CD4-positive, alpha-beta T cell treated with Interleukin-4 for 1 hour (primary cell): Measurements from ENCODE around the gene FSCN2.

Experiments used
- DNase-seq, 2 donors: peaks; one replicate each; pipeline ENCODE4 v3.0.0-alpha.2; 2020 to 2022

Gene FSCN2

GRCh38 chr17:81542431-81543338 lies 14.5 kb downstream of the FSCN2 start:
- DNase-seq, result no peak

- DNase-seq, result no peak
Measured at GRCh38 chr17:81543339-81543675, 15.1 kb downstream of the FSCN2 start.

GRCh38 chr17:81543756-81544155 lies 15.6 kb downstream of the FSCN2 start:
- DNase-seq, result no peak

- DNase-seq, result no peak
Measured at GRCh38 chr17:81544281-81544974, 16.3 kb downstream of the FSCN2 start.

GRCh38 chr17:81545160-81545949 lies 17.2 kb downstream of the FSCN2 start:
- no peak for DNase-seq

GRCh38 chr17:81546906-81547613 lies 18.9 kb downstream of the FSCN2 start:
- no peak for DNase-seq

- no peak for DNase-seq
Measured at GRCh38 chr17:81547614-81547982, 19.4 kb downstream of the FSCN2 start.

- no peak for DNase-seq
Measured at GRCh38 chr17:81549031-81549557, 20.9 kb downstream of the FSCN2 start.

- no peak for DNase-seq
Measured at GRCh38 chr17:81549826-81550225, 21.6 kb downstream of the FSCN2 start.

- no peak for DNase-seq
Measured at GRCh38 chr17:81550285-81550684, 22.1 kb downstream of the FSCN2 start.

GRCh38 chr17:81550830-81551457 lies 22.8 kb downstream of the FSCN2 start:
- DNase-seq, result no peak

GRCh38 chr17:81551458-81552243 lies 23.5 kb downstream of the FSCN2 start:
- DNase-seq, result no peak

GRCh38 chr17:81552244-81553017 lies 24.3 kb downstream of the FSCN2 start, which contains the start of gene FAAP100:
FAAP100 (minus strand) TSS chr17:81552353; CDS start chr17:81552330, 23 bp downstream.
- DNase-seq, result peak; percentile 73 to 82

GRCh38 chr17:81553018-81553615 lies 24.9 kb downstream of the FSCN2 start:
- peak; percentile 74 to 81 for DNase-seq

GRCh38 chr17:81553616-81554181 lies 25.5 kb downstream of the FSCN2 start:
- no peak for DNase-seq

- DNase-seq, result no peak
Measured at GRCh38 chr17:81556175-81556691, 28.1 kb downstream of the FSCN2 start.

- no peak for DNase-seq
Measured at GRCh38 chr17:81556863-81557262, 28.7 kb downstream of the FSCN2 start.

- DNase-seq, result no peak
Measured at GRCh38 chr17:81557276-81558114, 29.3 kb downstream of the FSCN2 start.
